ENCODE data around the gene GGA2. TPM values are rescaled to one million over a fixed set of nuclear protein-coding genes. Genes with fewer than 3 reads are reported as not detected.

The GGA2 gene
- total RNA-seq, 4 donors from 2014 or later = 32.4 to 57.6 (median 49.6) TPM

DNA sequence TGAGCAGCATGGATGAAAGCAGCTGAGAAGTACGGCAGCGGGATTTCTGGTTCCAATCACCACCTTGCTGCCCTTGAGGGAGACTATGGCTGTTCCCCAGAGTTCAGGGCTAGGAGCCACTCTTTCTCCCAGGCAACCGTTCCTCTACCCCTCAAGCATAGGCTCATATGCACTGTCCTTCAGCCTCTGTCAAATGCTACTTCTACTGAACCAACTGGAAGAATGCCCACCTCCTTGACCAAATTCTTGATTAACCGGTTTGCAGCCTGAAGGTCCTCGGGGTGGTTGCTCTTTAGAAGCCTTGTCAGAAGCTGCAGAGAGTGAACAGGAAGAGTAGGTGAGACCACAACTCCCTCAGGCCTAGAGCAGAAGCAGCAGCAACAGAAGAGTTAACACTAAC is 23.8 kb downstream of the GGA2 start:
- TF ChIP-seq, protein P1, sequence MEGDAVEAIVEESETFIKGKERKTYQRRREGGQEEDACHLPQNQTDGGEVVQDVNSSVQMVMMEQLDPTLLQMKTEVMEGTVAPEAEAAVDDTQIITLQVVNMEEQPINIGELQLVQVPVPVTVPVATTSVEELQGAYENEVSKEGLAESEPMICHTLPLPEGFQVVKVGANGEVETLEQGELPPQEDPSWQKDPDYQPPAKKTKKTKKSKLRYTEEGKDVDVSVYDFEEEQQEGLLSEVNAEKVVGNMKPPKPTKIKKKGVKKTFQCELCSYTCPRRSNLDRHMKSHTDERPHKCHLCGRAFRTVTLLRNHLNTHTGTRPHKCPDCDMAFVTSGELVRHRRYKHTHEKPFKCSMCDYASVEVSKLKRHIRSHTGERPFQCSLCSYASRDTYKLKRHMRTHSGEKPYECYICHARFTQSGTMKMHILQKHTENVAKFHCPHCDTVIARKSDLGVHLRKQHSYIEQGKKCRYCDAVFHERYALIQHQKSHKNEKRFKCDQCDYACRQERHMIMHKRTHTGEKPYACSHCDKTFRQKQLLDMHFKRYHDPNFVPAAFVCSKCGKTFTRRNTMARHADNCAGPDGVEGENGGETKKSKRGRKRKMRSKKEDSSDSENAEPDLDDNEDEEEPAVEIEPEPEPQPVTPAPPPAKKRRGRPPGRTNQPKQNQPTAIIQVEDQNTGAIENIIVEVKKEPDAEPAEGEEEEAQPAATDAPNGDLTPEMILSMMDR (IDR thresholded peaks at IDR 0.05; ENCODE audit: low read depth) = no peak

DNA sequence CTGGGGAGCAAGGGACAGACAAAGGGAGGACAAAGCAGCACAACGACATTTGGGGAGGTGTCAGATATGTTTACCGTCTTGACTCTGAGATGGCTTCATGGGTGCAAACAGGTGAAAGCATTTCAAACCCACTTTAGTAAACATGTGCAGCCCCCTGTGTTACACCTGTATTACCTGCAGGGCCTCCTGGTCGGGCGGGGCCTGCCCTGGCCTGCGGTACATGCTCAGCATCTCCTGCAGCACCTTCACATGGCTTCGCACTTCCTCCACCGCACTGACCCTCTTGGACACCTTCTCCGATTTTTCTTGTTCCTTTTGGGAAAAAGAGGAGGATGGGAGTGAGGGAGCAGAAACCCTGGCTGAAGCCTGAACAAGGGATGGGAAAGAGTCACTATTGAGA is 24.5 kb downstream of the GGA2 start:
- TF ChIP-seq, protein P1 (IDR thresholded peaks at IDR 0.05; ENCODE audit: low read depth) = no peak

DNA sequence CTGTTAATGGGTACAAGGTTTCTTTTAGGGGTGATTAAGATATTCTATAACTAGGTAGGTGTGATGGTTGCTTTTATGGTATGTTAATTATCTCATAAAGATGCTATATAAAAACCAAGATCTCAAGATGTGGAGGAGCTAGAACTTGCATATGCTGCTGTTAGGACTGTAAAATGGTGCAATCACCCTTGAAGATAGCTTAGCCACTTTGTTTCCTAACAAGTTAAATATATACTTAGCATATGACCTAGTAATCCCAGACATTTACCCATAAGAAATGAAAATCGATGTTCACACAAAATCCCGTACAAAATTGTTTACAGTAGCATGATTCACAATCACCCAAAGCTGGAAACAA is 25.1 kb downstream of the GGA2 start:
- TF ChIP-seq, protein P1 (IDR thresholded peaks at IDR 0.05; ENCODE audit: low read depth) = no peak

DNA sequence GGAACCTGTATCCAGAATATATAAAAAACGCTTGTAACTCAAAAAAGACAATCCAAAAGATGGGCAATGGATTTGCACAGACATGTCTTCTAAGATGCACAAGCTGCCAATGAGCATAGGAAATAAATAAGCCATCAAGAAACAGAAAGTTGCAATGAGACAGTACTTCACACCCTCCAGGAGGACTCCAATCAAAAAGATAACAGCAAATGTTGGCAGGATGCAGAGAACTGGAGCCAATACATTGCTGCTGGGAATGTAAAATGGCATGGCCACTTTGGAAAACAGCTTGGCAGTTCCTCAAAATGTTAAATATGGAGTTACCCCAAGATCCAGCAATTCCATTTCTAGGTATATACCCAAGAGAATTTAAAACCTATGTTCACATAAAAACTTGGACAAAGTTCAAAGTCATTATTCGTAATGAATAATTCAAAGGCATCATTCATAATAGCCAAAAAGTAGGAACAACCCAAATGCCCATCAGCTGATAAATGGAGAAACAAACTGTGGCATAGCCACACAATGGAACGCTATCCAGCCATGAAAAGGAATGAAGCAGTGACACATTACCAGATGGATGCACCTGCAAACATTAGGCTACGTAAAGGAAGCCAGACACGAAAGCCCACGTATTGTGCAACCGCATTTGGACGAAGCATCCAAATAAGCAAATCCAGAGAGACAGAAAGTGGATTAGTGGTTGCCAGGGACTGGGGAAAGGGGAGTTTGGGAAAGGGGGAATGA is 25.6 kb downstream of the GGA2 start:
- TF ChIP-seq, protein P1 (IDR thresholded peaks at IDR 0.05; ENCODE audit: low read depth) = no peak

DNA sequence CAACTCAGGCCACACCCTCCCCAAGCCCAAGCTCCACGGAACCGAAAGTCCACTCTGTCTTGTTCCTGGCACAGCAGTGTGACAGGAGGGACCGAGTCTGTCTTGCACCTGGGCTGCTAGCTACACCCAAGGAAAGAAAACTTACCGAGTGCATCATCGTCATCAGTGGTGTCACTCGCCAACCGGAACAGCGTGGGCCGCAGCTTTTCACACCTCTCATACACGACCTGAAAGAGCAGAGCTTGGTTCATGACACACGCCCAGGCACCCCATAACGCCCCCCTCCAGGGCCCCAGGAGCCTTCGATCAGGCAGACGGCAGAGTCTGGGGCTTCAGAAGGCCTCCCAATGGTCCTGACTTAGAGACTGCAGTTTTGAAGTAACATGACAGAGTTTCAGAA is 27.5 kb downstream of the GGA2 start:
- TF ChIP-seq, protein P1 (IDR thresholded peaks at IDR 0.05; ENCODE audit: low read depth) = no peak

DNA sequence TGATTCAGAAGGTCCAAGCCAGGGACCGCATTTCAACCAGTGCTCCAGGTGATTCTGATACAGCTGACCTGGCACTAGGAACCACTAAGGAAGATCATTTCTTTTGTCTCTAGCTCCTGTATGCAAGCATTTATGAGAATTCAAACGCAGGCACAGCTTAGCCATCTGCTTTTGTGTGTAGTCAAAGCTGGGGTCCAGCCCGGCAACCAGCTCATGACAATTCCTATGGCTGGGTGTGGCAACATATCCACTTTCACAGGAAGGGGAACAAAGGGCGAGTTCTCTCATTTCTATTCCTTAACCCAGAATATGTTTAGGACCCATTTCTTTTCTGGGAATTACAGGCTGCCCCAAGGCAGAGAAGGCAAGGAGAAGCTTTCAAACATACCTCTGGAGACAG is 30.0 kb downstream of the GGA2 start:
- TF ChIP-seq, protein P1 (IDR thresholded peaks at IDR 0.05; ENCODE audit: low read depth) = no peak

DNA sequence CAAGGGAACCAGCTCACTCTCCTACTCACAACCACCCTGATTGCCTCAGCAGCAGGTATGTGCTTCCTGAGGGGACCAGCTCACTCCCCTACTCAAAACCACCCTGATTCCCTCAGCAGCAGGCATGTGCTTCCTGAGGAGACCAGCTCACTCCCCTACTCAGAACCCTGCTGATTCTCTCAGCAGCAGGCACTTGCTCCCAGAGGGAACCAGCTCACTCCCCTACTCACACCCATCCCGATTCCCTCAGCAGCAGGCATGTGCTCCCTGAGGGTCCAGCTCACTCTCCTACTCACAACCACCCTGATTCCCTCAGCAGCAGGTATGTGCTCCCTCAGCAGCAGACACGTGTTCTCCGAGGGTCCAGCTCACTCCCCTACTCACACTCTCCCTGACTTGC is 31.2 kb downstream of the GGA2 start:
- TF ChIP-seq, protein P1 (IDR thresholded peaks at IDR 0.05; ENCODE audit: low read depth) = no peak

All from subcutaneous adipose tissue (tissue), 4 donors.